ENCODE data around the gene GRAMD1A.
"Not testable (repeated sequence)": the region's sequence is repeated elsewhere in the genome, so short reads cannot be mapped to it uniquely, and the experiment has no call there.

DNA sequence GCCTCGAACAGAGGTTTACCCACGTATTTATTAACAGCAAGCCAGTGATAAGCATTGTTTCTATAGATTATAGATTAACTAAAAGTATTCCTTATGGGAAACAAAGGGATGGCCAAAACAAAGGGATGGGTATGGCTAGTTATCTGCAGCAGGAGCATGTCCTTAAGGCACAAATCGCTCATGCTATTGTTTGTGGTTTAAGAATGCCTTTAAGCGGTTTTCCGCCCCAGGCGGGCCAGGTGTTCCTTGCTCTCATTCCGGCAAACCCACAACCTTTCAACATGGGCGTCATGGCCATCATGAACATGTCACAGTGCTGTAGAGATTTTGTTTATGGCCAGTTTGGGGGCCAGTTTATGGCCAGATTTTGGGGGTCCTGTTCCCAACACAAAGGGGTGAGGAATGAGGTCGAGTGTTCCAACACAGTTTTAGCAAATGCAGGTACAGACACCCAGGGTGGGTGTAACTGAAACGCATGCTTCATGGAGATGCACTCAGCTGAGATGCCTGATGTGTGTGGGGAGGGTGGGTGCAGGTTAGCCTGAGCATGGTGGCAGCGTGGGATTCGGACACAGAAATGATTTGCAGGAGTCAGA is 29.8 kb upstream of the GRAMD1A start:
- TF ChIP-seq ZNF274 (IDR thresholded peaks at IDR 0.05; ENCODE audit: low read depth, low read length); YY1 (IDR thresholded peaks at IDR 0.05; ENCODE audit: insufficient read depth, insufficient read length); SUZ12 (IDR thresholded peaks at IDR 0.05; ENCODE audit: extremely low read depth, insufficient read depth, insufficient read length): not testable (repeated sequence)
